GM12875 (cell line): ENCODE results near the gene KLK6.
"Not testable (repeated sequence)": the region's sequence is repeated elsewhere in the genome, so short reads cannot be mapped to it uniquely, and the experiment has no call there.

Source experiments
- H3K4me3 ChIP-seq: one replicate; pipeline ENCODE4 v1.5.1; 2011; ENCODE audit warnings: low read depth, low read length, control low read depth
- CTCF ChIP-seq: IDR thresholded peaks from 2 replicates; pipeline ENCODE4 v1.5.1; 2011; ENCODE audit warnings: low read depth, mild to moderate bottlenecking, control low read depth, inconsistent platforms, low read length, moderate library complexity, borderline replicate concordance; ENCODE audit not compliant: insufficient read depth

Gene KLK6

GRCh38 chr19:50994129-50994528 is 24.7 kb upstream of the KLK6 start:
- TF ChIP-seq CTCF, result no peak

GRCh38 chr19:50992666-50993035 is 23.3 kb upstream of the KLK6 start:
- H3K4me3 ChIP-seq, result no peak overlapping the region
- no peak for TF ChIP-seq CTCF

More at GRCh38 chr19:50994129-50994528, 24.7 kb upstream of the KLK6 start:
- no peak overlapping the region for H3K4me3 ChIP-seq

- H3K4me3 ChIP-seq, result not testable (repeated sequence)
Observed at GRCh38 chr19:50984416-50984815, 15.0 kb upstream of the KLK6 start.

GRCh38 chr19:50983625-50984292 is 14.4 kb upstream of the KLK6 start, which contains the start of gene KLK7:
Gene KLK7 (minus strand): TSS chr19:50983917. CDS start chr19:50982399, 1,518 bp downstream.
- H3K4me3 ChIP-seq, result no peak within 1 kb of the TSS
- no peak for TF ChIP-seq CTCF

- no peak overlapping the region for H3K4me3 ChIP-seq
- TF ChIP-seq CTCF, result no peak
Observed at GRCh38 chr19:50982186-50982585, 12.8 kb upstream of the KLK6 start.

GRCh38 chr19:50981587-50982146 is 12.3 kb upstream of the KLK6 start:
- H3K4me3 ChIP-seq, result no peak overlapping the region
- TF ChIP-seq CTCF, result no peak

- TF ChIP-seq CTCF, result no peak
- H3K4me3 ChIP-seq, result no peak overlapping the region
Observed at GRCh38 chr19:50980208-50980607, 10.8 kb upstream of the KLK6 start.

- no peak overlapping the region for H3K4me3 ChIP-seq
- TF ChIP-seq CTCF, result no peak
Observed at GRCh38 chr19:50979758-50980157, 10.4 kb upstream of the KLK6 start.
